Stimulated activated naive CD8-positive, alpha-beta T cell treated with anti-CD3 and anti-CD28 coated beads, Interleukin-15, amount 100 ng/mL, for 72 hours (primary cell): ENCODE results near the gene ORC3.
"Not testable (repeated sequence)": the region's sequence is repeated elsewhere in the genome, so short reads cannot be mapped to it uniquely, and the experiment has no call there.

ENCODE experiments used
- ATAC-seq: fragments of 150-1000 bp; cut with Tn5 transposase; 2 replicates; pipeline ENCODE4 v1.10.0; 2021; ENCODE audit warnings: mild to moderate bottlenecking, moderate library complexity
- DNase-seq, 2 donors: peaks; one replicate each; pipeline ENCODE4 v3.0.0; 2021 to 2022
- H3K27ac Mint-ChIP-seq, 2 donors: one replicate each; pipeline ENCODE4 v1.8.0; 2022; ENCODE audit warnings: mild to moderate bottlenecking in 2 of 2, mixed read lengths in 2 of 2, moderate library complexity in 2 of 2
- H3K27me3 Mint-ChIP-seq: one replicate; pipeline ENCODE4 v1.8.0; 2022; ENCODE audit warnings: mixed read lengths
- H3K4me1 Mint-ChIP-seq: one replicate; pipeline ENCODE4 v1.8.0; 2022; ENCODE audit warnings: mild to moderate bottlenecking, mixed read lengths
- H3K4me3 Mint-ChIP-seq, 2 donors: one replicate each; pipeline ENCODE4 v1.8.0; 2022; ENCODE audit warnings: mild to moderate bottlenecking in 2 of 2, mixed read lengths in 2 of 2, moderate library complexity in 1 of 2
- H3K9me3 Mint-ChIP-seq, 2 donors: one replicate each; pipeline ENCODE4 v1.8.0; 2022; ENCODE audit warnings: mixed read lengths in 2 of 2

ORC3 gene

GRCh38 chr6:87708581-87709427, 118.9 kb downstream of the ORC3 start:
- not testable (repeated sequence) for H3K4me3 Mint-ChIP-seq, ATAC-seq, DNase-seq, H3K9me3 Mint-ChIP-seq, H3K27me3 Mint-ChIP-seq, H3K27ac Mint-ChIP-seq
- H3K4me1 Mint-ChIP-seq: peaks cover 16% of the 10 kb centered on the region

- H3K4me1 Mint-ChIP-seq: peaks cover 19% of the 10 kb centered on the region
Measured at GRCh38 chr6:87710090-87710489, 120.2 kb downstream of the ORC3 start.

GRCh38 chr6:87712713-87713112, 122.8 kb downstream of the ORC3 start:
- ATAC-seq, DNase-seq, H3K27me3 Mint-ChIP-seq, H3K9me3 Mint-ChIP-seq, H3K4me3 Mint-ChIP-seq, H3K27ac Mint-ChIP-seq, H3K4me1 Mint-ChIP-seq: not testable (repeated sequence)

More at GRCh38 chr6:87710090-87710489, 120.2 kb downstream of the ORC3 start:
- Mint-ChIP-seq H3K4me3 (no peak overlapping the region), H3K27me3 (no peaks in the 10 kb centered on the region), H3K9me3 (no peaks in the 10 kb centered on the region), H3K27ac (no peak overlapping the region)
- ATAC-seq (no peak), DNase-seq (no peak)

- Mint-ChIP-seq H3K27me3 (no peaks in the 10 kb centered on the region), H3K9me3 (no peaks in the 10 kb centered on the region), H3K27ac (peak overlapping the region; percentile 33 to 67), H3K4me1 (peaks cover 8% of the 10 kb centered on the region), H3K4me3 (no peak overlapping the region)
- DNase-seq (peak in 1 of 2 donors; percentile 24), ATAC-seq (peak; percentile 91)
Measured at GRCh38 chr6:87714093-87714842, 124.3 kb downstream of the ORC3 start.
